ENCODE measurements around the gene XPNPEP1.

The XPNPEP1 gene

GRCh38 chr10:109922976-109923921 lies at the start of gene XPNPEP1:
XPNPEP1 (minus strand) TSS chr10:109923511; CDS start chr10:109923433, 78 bp downstream.
- peak; percentile 61 for DNase-seq

- no peak for DNase-seq
Observed at GRCh38 chr10:109972372-109973001, 49.2 kb upstream of the XPNPEP1 start.

- no peak for DNase-seq
Observed at GRCh38 chr10:109971634-109972033, 48.3 kb upstream of the XPNPEP1 start.

- no peak for DNase-seq
Observed at GRCh38 chr10:109969760-109970346, 46.5 kb upstream of the XPNPEP1 start.

GRCh38 chr10:109968953-109969759 lies 45.8 kb upstream of the XPNPEP1 start:
- DNase-seq = no peak

GRCh38 chr10:109967739-109968088 lies 44.4 kb upstream of the XPNPEP1 start:
- no peak for DNase-seq

- DNase-seq = no peak
Observed at GRCh38 chr10:109966961-109967738, 43.8 kb upstream of the XPNPEP1 start.

- no peak for DNase-seq
Observed at GRCh38 chr10:109964318-109964717, 41.0 kb upstream of the XPNPEP1 start.

GRCh38 chr10:109963439-109963838 lies 40.1 kb upstream of the XPNPEP1 start:
- no peak for DNase-seq

- DNase-seq = no peak
Observed at GRCh38 chr10:109962247-109962646, 38.9 kb upstream of the XPNPEP1 start.

GRCh38 chr10:109961174-109962001 lies 38.1 kb upstream of the XPNPEP1 start:
- no peak for DNase-seq

GRCh38 chr10:109960682-109961081 lies 37.4 kb upstream of the XPNPEP1 start:
- DNase-seq = no peak

GRCh38 chr10:109959259-109960145 lies 36.2 kb upstream of the XPNPEP1 start:
- no peak for DNase-seq

- no peak for DNase-seq
Observed at GRCh38 chr10:109958059-109958458, 34.7 kb upstream of the XPNPEP1 start.

GRCh38 chr10:109957092-109957797 lies 33.9 kb upstream of the XPNPEP1 start:
- DNase-seq = no peak

- peak; percentile 15 for DNase-seq
Observed at GRCh38 chr10:109956454-109957091, 33.3 kb upstream of the XPNPEP1 start.

- no peak for DNase-seq
Observed at GRCh38 chr10:109953766-109954165, 30.5 kb upstream of the XPNPEP1 start.

GRCh38 chr10:109952526-109952925 lies 29.2 kb upstream of the XPNPEP1 start:
- DNase-seq = no peak

Measured in NCI-H2227 treated with DMSO at 0.1 percent for 48 hours (cell line).